Caco-2 (cell line): ENCODE measurements around the gene GALNT14. TPM values are rescaled to one million over a fixed set of nuclear protein-coding genes. Genes with fewer than 3 reads are reported as not detected.

Source experiments
- BruUV-seq: library from RNA; stranded (reverse); fragments of 400-500 nt; replicated peaks from 2 replicates; lab custom pipeline; 2021; lab: Mats Ljungman, UMichigan
- CTCF ChIA-PET: fragments of 300-600 bp; sonication (Branson Sonifier 250); formaldehyde crosslinking; loops from one replicate; lab custom pipeline; 2022; ENCODE audit warnings: antibody characterized with exemption; lab: Charles Lee
- POLR2A ChIA-PET: fragments of 300-600 bp; sonication (Branson Sonifier 250); formaldehyde crosslinking; loops from one replicate; lab custom pipeline; 2022; ENCODE audit warnings: antibody characterized with exemption; lab: Charles Lee
- DNase-seq, 2 experiments: peaks; one replicate each; pipeline versions ENCODE4 v3.0.0 to v3.0.0-alpha.2; 2020 to 2022
- H3K27me3 ChIP-seq: replicated peaks from 2 replicates; pipeline ENCODE4 v1.6.0; 2011; ENCODE audit warnings: low read length; ENCODE audit not compliant: control insufficient read depth, insufficient read depth
- H3K36me3 ChIP-seq: 2 replicates; pipeline ENCODE4 v1.5.1; 2011; ENCODE audit warnings: low read length; ENCODE audit not compliant: control insufficient read depth, insufficient read depth
- H3K4me1 ChIP-seq: fragments of 250-450 bp; sonication (Bioruptor Pico); 2 replicates; pipeline ENCODE4 v1.5.1; 2020; ENCODE audit warnings: mild to moderate bottlenecking
- H3K4me3 ChIP-seq: 2 replicates; pipeline ENCODE4 v1.5.1; 2011; ENCODE audit warnings: low read depth, mild to moderate bottlenecking, control low read depth, low read length
- H3K9me3 ChIP-seq: fragments of 250-450 bp; sonication (Bioruptor Pico); 2 replicates; pipeline ENCODE4 v1.5.1; 2020; ENCODE audit warnings: mild to moderate bottlenecking, moderate library complexity
- H3K27ac Mint-ChIP-seq: one replicate; pipeline ENCODE4 v1.8.0; 2022; ENCODE audit warnings: mixed read lengths; ENCODE audit not compliant: unreplicated experiment
- H3K27me3 Mint-ChIP-seq: one replicate; pipeline ENCODE4 v1.8.0; 2022; ENCODE audit warnings: mixed read lengths; ENCODE audit not compliant: insufficient read depth, unreplicated experiment
- H3K36me3 Mint-ChIP-seq: one replicate; pipeline ENCODE4 v1.8.0; 2022; ENCODE audit warnings: mild to moderate bottlenecking, mixed read lengths; ENCODE audit not compliant: insufficient read depth, unreplicated experiment
- H3K4me1 Mint-ChIP-seq: one replicate; pipeline ENCODE4 v1.8.0; 2022; ENCODE audit warnings: low read depth, mixed read lengths; ENCODE audit not compliant: unreplicated experiment
- H3K4me3 Mint-ChIP-seq: one replicate; pipeline ENCODE4 v1.8.0; 2022; ENCODE audit warnings: mild to moderate bottlenecking, moderate library complexity, mixed read lengths; ENCODE audit not compliant: unreplicated experiment
- H3K9me3 Mint-ChIP-seq: one replicate; pipeline ENCODE4 v1.8.0; 2022; ENCODE audit warnings: mixed read lengths; ENCODE audit not compliant: unreplicated experiment
- CTCF ChIP-seq, 2 experiments: fragments of 200-600 bp in 1 of 2; IDR thresholded peaks; 1 replicate in 1 of 2; 2 replicates in 1 of 2; pipeline versions ENCODE4 v1.5.1 to v1.8.0; 2011 to 2022; ENCODE audit warnings: antibody characterized with exemption in 1 of 2, control low read depth in 1 of 2, inconsistent platforms in 1 of 2, low read depth in 1 of 2, low read length in 1 of 2, mild to moderate bottlenecking in 1 of 2, moderate library complexity in 1 of 2; ENCODE audit not compliant: insufficient read depth in 1 of 2, severe bottlenecking in 1 of 2, unreplicated experiment in 1 of 2
- intact Hi-C: fragments of 100-400 bp; cut with micrococcal nuclease; formaldehyde crosslinking; loops from one replicate; pipeline ENCODE4 v1.10.0; 2022; ENCODE audit not compliant: unreplicated experiment
- total RNA-seq: library from RNA; stranded (reverse); gene quantifications from 2 replicates; pipeline ENCODE4 v1.2.3, GENCODE V29; 2022

Gene GALNT14
- total RNA-seq, 1 experiment from 2014 or later = not detected

DNA sequence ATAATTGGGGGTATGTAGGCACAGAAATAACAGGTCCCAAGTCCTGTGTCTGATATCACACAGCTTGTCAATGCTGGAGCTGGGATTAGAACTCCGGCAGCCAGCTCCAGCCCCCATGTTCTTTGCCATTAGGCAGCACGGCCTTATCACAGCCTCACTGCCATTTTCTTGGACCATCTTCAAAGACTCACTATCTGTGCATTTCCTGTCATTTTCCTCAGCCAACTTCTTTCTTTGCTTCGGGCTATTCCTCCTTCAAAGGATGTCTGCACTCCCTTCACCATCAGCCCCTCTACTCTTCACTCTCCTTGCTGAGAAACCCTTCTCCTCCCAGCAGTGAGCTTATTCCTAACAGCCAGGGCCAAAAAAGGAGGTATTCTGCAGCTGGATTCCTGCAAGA, 139.6 kb downstream of the GALNT14 start:
- Mint-ChIP-seq H3K27me3 (peaks cover 26% of the 10 kb centered on the region), H3K4me1 (no peaks in the 10 kb centered on the region), H3K9me3 (no peaks in the 10 kb centered on the region), H3K27ac (no peak overlapping the region), H3K36me3 (no peaks in the 10 kb centered on the region), H3K4me3 (no peak overlapping the region)
- no peak for DNase-seq
- no peaks in the 10 kb centered on the region for H3K36me3 ChIP-seq
- H3K27me3 ChIP-seq = peaks cover 1% of the 10 kb centered on the region
- CTCF ChIA-PET = no interaction called here
- BruUV-seq = no TSS peak
- H3K9me3 ChIP-seq = no peaks in the 10 kb centered on the region
- no peaks in the 10 kb centered on the region for H3K4me1 ChIP-seq
- no peak for TF ChIP-seq CTCF (IDR thresholded peaks at IDR 0.05; ENCODE audit: insufficient read depth in 1 of 2, low read depth in 1 of 2, low read length in 1 of 2, severe bottlenecking in 1 of 2, unreplicated experiment in 1 of 2)
- no peak overlapping the region for H3K4me3 ChIP-seq
- POLR2A ChIA-PET = no interaction called here
- intact Hi-C loops = no loop called here

GRCh38 chr2:30997979-30998378, 140.3 kb downstream of the GALNT14 start:
- peaks cover 1% of the 10 kb centered on the region for H3K27me3 ChIP-seq
- Mint-ChIP-seq H3K4me3 (no peak overlapping the region), H3K9me3 (no peaks in the 10 kb centered on the region), H3K27ac (no peak overlapping the region), H3K36me3 (no peaks in the 10 kb centered on the region), H3K27me3 (peaks cover 22% of the 10 kb centered on the region), H3K4me1 (no peaks in the 10 kb centered on the region)
- no peaks in the 10 kb centered on the region for H3K9me3 ChIP-seq
- no peaks in the 10 kb centered on the region for H3K4me1 ChIP-seq
- no peak overlapping the region for H3K4me3 ChIP-seq
- BruUV-seq = no TSS peak
- POLR2A ChIA-PET = no interaction called here
- no peak for TF ChIP-seq CTCF (IDR thresholded peaks at IDR 0.05; ENCODE audit: insufficient read depth in 1 of 2, low read depth in 1 of 2, low read length in 1 of 2, severe bottlenecking in 1 of 2, unreplicated experiment in 1 of 2)
- no peaks in the 10 kb centered on the region for H3K36me3 ChIP-seq
- intact Hi-C loops = no loop called here
- CTCF ChIA-PET = no interaction called here
- no peak for DNase-seq

GRCh38 chr2:30994227-30995056, 143.8 kb downstream of the GALNT14 start:
- no peak for DNase-seq
- Histone ChIP-seq H3K4me1 (no peaks in the 10 kb centered on the region), H3K27me3 (peaks cover 1% of the 10 kb centered on the region), H3K4me3 (no peak overlapping the region), H3K36me3 (no peaks in the 10 kb centered on the region), H3K9me3 (no peaks in the 10 kb centered on the region)
- no peaks in the 10 kb centered on the region for H3K9me3 Mint-ChIP-seq
- no peak overlapping the region for H3K27ac Mint-ChIP-seq
- ChIA-PET CTCF (interaction anchor here (1.0 kb wide), 1 partner anchor 283 kb away, joined by 3 read pairs; no protein-coding TSS in a partner anchor), POLR2A (no interaction called here)
- H3K4me3 Mint-ChIP-seq = no peak overlapping the region
- peaks cover 19% of the 10 kb centered on the region for H3K27me3 Mint-ChIP-seq
- no peaks in the 10 kb centered on the region for H3K4me1 Mint-ChIP-seq
- intact Hi-C loops = no loop called here
- no TSS peak for BruUV-seq
- TF ChIP-seq CTCF (IDR thresholded peaks at IDR 0.05; ENCODE audit: insufficient read depth in 1 of 2, low read depth in 1 of 2, low read length in 1 of 2, severe bottlenecking in 1 of 2, unreplicated experiment in 1 of 2) = no peak
- no peaks in the 10 kb centered on the region for H3K36me3 Mint-ChIP-seq
